ENCODE results near the gene HPD. TPM values are rescaled to one million over a fixed set of nuclear protein-coding genes. Genes with fewer than 3 reads are reported as not detected.

HPD gene
- total and polyA plus RNA-seq, 2 experiments from 2014 or later, result 20.9 to 35.8 TPM

- H3K27ac ChIP-seq, result peak overlapping the region; percentile 100
- peak overlapping the region; percentile 72 for H3K4me3 ChIP-seq
- H4K20me1 ChIP-seq (ENCODE audit: insufficient read depth, poor library complexity, severe bottlenecking), result peaks cover 25% of the 10 kb centered on the region
- DNase-seq (ENCODE audit: low spot score), result peak; percentile 97
- peak; percentile 100 for TF ChIP-seq CTCF (IDR thresholded peaks at IDR 0.05; ENCODE audit: poor library complexity)
- TF ChIP-seq EZH2 (IDR thresholded peaks at IDR 0.05; ENCODE audit: borderline replicate concordance), result no peak
- no peaks in the 10 kb centered on the region for H3K27me3 ChIP-seq
- H2AFZ ChIP-seq, result peak overlapping the region; percentile 47
- H3K4me2 ChIP-seq, result peak overlapping the region; percentile 96
- H3K79me2 ChIP-seq, result peaks cover 65% of the 10 kb centered on the region
- under 1% methylated on average over 59 of the region's 59 CpGs for WGBS (ENCODE audit: low lambda C conversion rate, missing lambda C conversion rate)
- no peaks in the 10 kb centered on the region for H3K9me3 ChIP-seq (ENCODE audit: low read depth)
- H3K4me1 ChIP-seq (ENCODE audit: insufficient read depth), result peaks cover 45% of the 10 kb centered on the region
- no peaks in the 10 kb centered on the region for H3K9me2 ChIP-seq (replicated peaks; ENCODE audit: insufficient read depth)
- H3K36me3 ChIP-seq (replicated peaks; ENCODE audit: insufficient read depth, low read depth), result no peaks in the 10 kb centered on the region
Measured at GRCh38 chr12:121793838-121794533, 64.7 kb downstream of the HPD start.

GRCh38 chr12:121793440-121793837, 65.2 kb downstream of the HPD start, which contains the start of gene RHOF:
Gene RHOF (minus strand): TSS chr12:121793688. CDS start chr12:121793633, 55 bp downstream.
- Histone ChIP-seq H3K36me3 (replicated peaks; ENCODE audit: insufficient read depth, low read depth) (no peaks in the 10 kb centered on the region), H3K27ac (peak within 1 kb of the TSS; percentile 100), H3K27me3 (no peaks in the 10 kb centered on the region), H3K4me2 (peak within 1 kb of the TSS; percentile 96), H3K4me1 (ENCODE audit: insufficient read depth) (peaks cover 40% of the 10 kb centered on the region), H3K79me2 (peaks cover 63% of the 10 kb centered on the region), H3K9me2 (replicated peaks; ENCODE audit: insufficient read depth) (no peaks in the 10 kb centered on the region), H4K20me1 (ENCODE audit: insufficient read depth, poor library complexity, severe bottlenecking) (peaks cover 20% of the 10 kb centered on the region), H3K9me3 (ENCODE audit: low read depth) (no peaks in the 10 kb centered on the region), H2AFZ (peak within 1 kb of the TSS; percentile 47), H3K4me3 (peak within 1 kb of the TSS; percentile 72)
- TF ChIP-seq EZH2phosphoT487 (IDR thresholded peaks at IDR 0.05; ENCODE audit: low read depth, severe bottlenecking, unreplicated experiment) (no peak), CTCF (IDR thresholded peaks at IDR 0.05; ENCODE audit: poor library complexity) (no peak), EZH2 (IDR thresholded peaks at IDR 0.05; ENCODE audit: borderline replicate concordance) (no peak)
- peak; percentile 86 for DNase-seq (ENCODE audit: low spot score)
- WGBS (ENCODE audit: low lambda C conversion rate, missing lambda C conversion rate), result 3% methylated on average over 21 of the region's 36 CpGs

GRCh38 chr12:121792607-121793439, 65.8 kb downstream of the HPD start:
- Histone ChIP-seq H3K79me2 (peaks cover 62% of the 10 kb centered on the region), H3K4me2 (peak overlapping the region; percentile 96), H3K9me2 (replicated peaks; ENCODE audit: insufficient read depth) (no peaks in the 10 kb centered on the region), H3K27me3 (no peaks in the 10 kb centered on the region), H3K36me3 (replicated peaks; ENCODE audit: insufficient read depth, low read depth) (no peaks in the 10 kb centered on the region), H3K9me3 (ENCODE audit: low read depth) (no peaks in the 10 kb centered on the region), H3K27ac (peak overlapping the region; percentile 99), H3K4me1 (ENCODE audit: insufficient read depth) (peaks cover 34% of the 10 kb centered on the region), H3K4me3 (peak overlapping the region; percentile 72), H4K20me1 (ENCODE audit: insufficient read depth, poor library complexity, severe bottlenecking) (peaks cover 14% of the 10 kb centered on the region), H2AFZ (peak overlapping the region; percentile 47)
- DNase-seq (ENCODE audit: low spot score), result peak; percentile 80
- TF ChIP-seq CTCF (IDR thresholded peaks at IDR 0.05; ENCODE audit: poor library complexity) (peak; percentile 8), EZH2phosphoT487 (IDR thresholded peaks at IDR 0.05; ENCODE audit: low read depth, severe bottlenecking, unreplicated experiment) (no peak)
- WGBS (ENCODE audit: low lambda C conversion rate, missing lambda C conversion rate), result 24% methylated on average over 25 of the region's 48 CpGs
